GM19023 (cell line): ENCODE measurements around the gene C10orf105.
A peak's percentile ranks its signal among the peaks of the same experiment; 100 is the strongest.

Source experiments
- ATAC-seq: cut with Tn5 transposase; IDR thresholded peaks from one replicate; pipeline ENCODE4 v1.9.1; 2021; ENCODE audit warnings: mild to moderate bottlenecking, moderate library complexity; ENCODE audit not compliant: unreplicated experiment

The C10orf105 gene

GRCh38 chr10:71703577-71703976 is 16.0 kb downstream of the C10orf105 start:
- ATAC-seq: no peak

GRCh38 chr10:71701496-71702132 is 18.0 kb downstream of the C10orf105 start:
- ATAC-seq: no peak

DNA sequence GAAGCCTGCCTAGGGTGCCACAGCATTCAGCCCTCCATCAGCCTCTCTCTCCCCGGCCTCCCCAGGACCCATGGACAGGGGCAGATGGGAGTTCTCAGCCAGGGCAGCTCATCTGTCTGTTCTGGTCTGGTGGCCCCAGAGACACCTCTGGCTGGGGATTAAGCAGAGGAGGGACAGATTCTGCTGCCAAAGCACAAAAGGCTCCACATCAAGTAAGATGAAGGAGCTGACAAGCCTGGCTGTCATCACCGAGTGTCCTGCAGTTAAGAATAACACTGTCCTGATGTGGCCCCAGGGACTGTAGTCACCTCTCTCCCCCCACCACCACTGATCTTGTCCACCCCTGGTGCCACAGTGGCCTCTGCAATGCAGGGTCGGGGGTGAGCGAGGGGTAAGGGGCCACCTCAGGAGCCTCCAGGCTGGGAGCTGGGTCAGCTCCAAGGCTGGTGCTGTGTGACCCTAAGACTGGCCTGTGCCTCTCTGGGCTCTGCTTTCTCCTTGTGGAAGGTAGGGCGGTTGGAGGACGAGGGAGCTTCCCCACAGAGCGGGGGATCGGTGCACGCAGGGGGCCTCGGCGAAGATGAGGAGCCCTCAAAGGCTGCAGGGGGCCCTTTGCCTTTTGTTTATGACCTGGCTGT is 18.7 kb downstream of the C10orf105 start:
- ATAC-seq: no peak

- ATAC-seq: no peak
Measured at GRCh38 chr10:71698737-71699136, 20.8 kb downstream of the C10orf105 start.

- ATAC-seq: no peak
Measured at GRCh38 chr10:71697938-71698709, 21.5 kb downstream of the C10orf105 start.

DNA sequence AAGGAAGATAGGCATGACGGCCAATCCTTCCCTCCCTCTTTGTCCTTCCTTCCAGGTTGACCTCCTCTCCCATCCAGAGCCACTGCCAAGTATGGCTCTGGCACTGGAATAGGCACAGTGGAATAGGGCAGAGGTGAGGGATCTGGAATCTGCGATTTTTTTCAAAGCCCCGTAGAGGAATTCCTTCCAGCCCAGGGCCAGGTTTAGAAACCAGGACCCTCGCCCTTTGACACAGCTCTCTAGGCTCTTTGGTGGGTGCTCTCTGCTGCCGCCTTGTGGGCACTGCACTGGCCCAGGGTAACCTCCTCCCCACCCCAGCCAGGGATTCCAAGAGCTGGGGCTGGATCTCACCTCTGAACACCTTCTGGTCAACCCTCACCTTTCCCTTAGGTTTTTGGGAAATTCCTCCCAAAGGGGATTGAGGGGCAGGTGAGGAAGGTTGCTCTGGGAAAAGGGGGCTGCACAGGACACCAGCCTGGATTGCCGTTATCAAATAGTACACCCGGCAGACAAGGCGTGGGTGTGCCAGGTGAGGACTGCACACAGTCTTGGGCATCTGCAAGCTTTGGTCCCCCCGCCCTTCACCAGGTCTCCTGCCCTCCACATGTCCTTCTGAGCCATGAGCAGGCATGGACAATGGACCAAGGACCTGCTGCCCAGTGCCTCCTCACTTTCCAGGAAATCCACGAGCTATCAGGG is 22.8 kb downstream of the C10orf105 start:
- no peak for ATAC-seq

DNA sequence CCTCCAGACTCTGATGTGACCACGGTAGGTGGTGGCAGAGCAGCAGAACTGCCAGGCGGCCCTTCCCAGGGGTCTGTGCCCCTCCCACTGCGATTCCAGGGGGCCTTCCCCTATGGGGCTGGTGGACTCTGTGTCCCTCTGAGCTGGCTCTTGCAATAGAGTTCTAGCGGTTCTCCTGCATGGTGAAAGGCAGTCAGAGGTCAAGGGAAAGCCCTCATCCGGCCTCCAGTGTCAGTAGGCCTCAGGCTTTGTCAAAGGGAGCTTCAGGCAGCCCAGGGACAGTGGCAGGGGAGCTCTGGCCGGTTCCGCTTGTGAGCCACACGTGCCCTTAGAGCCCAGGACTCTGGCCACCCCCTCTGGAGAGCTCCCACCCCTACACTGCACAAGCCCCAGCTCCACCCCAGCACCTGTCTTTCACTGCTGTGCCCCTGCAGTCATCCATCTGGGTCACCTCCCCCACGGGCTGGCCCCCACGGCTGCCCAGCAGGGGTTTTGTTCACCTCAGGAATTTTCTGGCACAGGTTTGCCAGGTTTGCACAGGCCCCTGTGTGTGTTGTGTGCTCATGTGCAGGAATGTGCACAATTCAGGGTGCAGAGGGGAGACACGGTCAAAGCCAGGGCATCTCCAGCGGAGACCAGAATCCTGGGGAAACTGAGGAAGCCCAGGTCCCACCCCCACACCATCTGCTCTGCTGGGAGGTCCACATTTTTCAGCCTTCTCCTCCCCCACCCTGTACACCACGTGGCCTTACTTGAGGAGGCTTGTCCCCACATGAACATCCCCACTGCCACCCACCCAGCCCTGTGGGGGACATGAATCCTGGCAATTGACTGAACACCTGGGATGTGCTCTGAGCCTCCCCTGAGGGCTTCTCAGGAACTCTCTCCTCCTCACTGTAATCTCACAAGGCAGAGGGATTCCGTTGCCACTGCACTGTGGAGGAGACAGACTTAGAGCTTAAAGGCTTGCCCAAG is 23.8 kb downstream of the C10orf105 start:
- no peak for ATAC-seq

DNA sequence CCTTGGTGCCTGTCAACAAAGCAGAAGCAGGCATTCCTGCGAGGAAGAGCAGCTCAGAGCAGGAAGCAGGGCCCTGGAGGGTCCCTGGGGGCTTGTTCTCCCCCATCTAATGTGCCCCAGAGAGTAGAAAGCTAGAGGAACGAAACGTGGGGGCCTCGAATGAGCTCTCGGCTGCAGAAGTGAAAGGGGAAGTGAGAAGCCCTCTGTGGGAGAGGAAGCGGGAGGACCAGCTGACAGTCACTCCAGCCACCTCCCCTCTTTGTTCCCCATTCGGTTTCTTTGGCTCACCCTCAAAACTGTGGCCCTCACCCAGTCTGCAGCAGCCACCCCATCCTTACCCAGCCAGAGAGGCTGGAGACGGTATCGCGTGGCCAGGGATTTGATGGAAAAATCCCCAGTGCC is 25.0 kb downstream of the C10orf105 start:
- ATAC-seq: peak; percentile 83

- peak; percentile 27 for ATAC-seq
Measured at GRCh38 chr10:71694039-71694501, 25.5 kb downstream of the C10orf105 start.

DNA sequence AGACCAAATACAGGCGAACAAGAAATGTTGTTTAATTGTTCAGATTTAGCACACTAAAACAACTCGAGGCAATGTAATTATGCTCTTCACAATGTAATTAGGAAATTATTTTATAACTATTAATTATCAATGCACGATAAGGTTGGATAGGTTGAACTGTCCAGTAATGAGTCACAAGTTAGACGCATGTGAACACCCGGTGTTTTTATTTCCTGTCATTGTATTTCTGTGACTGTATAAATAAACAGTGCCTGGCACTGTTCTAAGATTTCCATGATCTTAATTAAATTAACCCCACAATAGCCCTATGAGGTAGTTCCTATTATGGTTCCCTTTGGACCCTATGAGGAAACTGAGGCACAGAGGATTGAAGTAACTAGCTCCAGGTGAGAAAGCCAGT is 26.2 kb downstream of the C10orf105 start:
- no peak for ATAC-seq

DNA sequence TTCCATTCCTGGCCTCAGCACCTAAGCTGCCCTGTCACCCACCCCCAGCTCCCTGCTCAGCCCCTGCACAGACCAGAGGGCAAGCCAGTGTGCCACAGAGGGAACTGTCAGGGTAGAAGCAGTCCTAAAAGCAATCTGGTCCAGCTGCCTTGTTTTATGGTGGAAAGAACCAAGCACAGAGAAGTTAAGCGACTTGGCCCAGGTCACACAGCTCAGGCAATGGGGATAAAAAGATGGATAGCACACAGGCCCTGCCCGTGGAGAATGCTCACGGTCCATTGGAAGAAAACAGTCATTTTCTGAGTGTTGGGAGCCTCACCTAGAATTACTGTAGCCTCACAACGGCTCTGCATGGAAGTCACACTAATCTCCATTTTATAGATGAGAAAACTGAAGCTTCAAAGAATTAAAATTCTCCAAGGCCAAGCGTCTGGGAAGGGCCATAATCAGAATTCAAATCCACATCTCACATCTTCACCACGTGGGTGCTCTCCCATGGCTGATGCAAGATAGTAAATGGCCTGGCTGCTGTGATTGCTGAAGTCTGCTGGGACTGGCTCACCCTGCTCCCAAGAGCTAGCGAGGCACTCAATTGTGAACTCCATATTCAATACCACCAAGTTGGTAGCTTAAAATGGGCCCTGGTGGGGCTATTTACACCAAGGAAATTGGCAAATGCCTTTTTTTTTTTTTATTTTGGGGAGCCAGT is 26.8 kb downstream of the C10orf105 start:
- no peak for ATAC-seq

DNA sequence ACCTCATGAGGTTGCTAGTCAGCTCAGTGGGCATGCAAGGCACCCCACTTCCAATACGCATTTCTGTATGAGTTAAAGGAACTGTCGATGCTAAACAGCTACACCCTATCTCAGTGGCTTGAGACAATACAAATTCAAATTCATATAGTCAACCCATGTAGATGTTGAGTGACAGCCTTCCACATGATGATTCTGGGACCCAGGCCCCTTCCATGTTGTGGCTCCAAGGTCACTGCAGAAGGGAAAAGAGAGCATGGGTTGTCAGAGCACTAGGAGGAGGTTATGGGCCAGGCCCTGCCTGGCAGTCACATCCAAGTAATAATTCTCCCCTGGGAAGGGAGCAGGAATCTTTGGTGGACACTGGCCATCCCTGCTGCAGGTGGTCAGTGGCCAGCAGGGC is 28.2 kb downstream of the C10orf105 start:
- ATAC-seq: no peak

GRCh38 chr10:71690094-71690720 is 29.4 kb downstream of the C10orf105 start:
- ATAC-seq: no peak

DNA sequence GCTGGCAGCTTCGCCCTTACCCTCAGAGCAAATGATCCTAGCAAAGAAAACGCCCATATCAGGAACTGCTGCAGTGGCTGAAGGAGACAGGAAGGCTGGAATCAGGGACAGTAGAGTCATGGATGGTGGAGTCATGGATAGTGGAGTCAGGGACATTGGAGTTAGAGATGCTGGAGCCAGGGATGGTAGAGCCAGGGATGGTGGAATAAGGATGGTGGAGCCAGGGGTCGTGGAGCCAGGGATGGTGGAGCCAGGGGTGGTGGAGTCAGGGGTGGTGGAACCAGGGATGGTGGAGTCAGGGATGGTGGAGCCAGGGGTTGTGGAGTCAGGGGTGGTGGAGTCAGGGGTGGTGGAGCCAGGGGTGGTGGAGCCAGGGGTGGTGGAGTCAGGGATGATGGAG is 31.3 kb downstream of the C10orf105 start:
- ATAC-seq: no peak

DNA sequence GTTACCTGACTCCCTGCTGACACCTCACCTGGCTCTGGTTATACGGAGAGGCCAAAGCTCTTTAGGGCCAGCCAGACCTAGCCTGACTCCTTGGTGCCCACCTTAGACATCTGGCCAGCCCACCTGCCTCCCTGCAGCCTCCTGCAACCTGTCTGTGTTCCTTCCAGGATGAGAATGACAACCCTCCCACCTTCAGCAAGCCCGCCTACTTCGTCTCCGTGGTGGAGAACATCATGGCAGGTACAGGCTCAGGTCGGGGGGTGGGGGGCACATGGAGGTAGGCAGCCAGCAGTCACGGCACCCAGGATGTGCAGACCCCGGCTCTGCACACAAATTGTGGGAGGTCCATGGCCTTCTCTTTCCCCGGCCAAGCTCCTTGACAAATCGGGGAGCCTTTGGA is 32.1 kb downstream of the C10orf105 start:
- no peak for ATAC-seq

DNA sequence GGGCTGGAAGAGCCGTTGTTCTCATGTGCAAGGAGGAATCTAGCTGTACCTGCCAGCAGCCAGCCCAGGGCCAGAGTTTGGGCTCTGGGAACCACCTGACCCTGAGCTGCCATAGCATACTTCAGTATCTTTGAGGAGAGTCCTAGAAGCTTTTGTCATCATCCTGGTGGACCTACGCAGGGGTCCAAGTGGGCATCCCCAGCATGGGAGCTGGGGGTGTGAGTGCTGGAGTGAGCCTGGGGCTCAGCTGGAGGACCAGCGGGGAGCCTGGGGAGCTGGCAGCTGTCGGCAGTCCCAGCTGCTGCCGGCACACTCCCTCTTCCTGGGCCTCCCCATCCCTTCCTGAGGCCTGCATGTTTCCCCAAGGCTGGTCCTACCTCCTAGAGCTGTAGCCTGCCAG is 32.5 kb downstream of the C10orf105 start:
- no peak for ATAC-seq

GRCh38 chr10:71685554-71686232 is 33.9 kb downstream of the C10orf105 start:
- no peak for ATAC-seq

DNA sequence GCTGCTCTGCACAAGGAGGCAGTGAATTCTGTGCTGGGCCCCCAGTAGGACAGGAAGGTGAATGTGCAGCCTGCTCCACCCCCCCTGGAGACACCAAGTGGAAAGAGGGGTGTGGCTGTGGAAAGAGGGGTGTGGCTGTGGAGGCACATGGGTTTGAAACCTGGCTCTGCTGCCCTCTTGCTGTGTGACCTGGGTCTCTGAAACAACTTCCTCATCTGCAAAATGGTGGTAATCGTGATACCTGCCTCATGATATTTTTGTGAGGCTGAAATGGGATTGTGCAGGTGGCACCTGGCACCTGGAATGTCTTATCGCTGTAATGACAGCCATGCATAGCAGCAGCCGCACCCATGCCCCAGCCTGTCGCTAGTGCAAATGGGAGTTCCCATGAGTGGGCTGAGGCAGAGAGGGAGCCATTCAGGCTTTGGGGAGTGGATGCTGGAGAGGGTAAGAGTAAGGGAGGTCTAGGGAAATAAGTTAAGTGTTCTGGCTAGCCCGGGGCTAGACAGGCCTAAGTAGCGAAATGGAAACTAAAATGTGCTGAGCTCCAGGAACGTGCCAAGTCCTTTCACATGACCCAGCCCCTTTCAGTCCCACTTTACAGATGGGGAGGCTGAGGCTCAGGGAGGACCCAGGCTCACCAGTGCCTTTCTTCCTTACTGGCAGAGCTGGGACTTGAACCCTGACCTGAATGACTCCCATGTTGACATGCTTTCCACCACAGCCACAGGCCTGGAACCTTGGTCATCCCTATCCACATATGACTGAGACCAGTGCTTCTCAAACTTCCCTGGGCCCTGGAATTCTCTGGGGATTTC is 35.0 kb downstream of the C10orf105 start:
- no peak for ATAC-seq
